HG02938 (cell line): ENCODE measurements around the gene XKR8.

Source experiments
- ATAC-seq: cut with Tn5 transposase; IDR thresholded peaks from one replicate; pipeline ENCODE4 v1.9.1; 2021; ENCODE audit warnings: mild to moderate bottlenecking, moderate library complexity; ENCODE audit not compliant: unreplicated experiment

The XKR8 gene

DNA sequence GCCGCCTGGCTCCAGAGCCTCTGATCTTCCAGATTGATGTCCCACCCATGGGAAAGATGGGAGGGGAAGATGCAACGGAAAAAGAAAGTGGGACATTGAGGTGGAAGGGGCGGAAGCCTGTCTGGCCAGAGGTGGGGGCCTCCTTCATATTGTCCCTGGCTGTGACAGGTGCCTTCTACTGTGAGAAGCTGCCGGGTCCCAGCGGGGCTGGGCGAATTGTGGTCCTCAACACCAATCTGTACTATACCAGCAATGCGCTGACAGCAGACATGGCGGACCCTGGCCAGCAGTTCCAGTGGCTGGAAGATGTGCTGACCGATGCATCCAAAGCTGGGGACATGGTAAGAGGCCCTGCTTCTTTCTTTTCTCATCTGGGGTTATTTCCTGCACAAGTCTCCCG is 5.6 kb upstream of the XKR8 start:
- ATAC-seq = no peak

DNA sequence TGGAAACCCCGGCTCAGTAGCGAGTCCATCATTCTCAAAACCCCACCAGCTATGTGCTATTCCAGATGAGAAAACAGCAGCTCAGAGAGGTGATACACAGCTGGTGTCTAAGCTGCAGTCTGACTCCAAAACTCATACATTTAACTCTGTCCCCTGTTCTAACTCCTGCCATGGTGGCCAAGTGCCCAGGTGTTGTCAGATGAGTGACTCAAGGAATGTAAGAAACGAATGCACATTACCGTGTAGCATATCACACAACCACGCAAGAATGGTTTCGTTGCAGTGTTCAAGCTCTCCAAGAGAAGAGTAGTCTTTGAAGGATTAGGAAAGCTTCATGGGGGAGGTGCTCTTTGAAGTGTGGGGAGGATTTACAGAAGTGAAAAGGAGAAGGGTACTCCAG is 4.7 kb upstream of the XKR8 start:
- no peak for ATAC-seq

DNA sequence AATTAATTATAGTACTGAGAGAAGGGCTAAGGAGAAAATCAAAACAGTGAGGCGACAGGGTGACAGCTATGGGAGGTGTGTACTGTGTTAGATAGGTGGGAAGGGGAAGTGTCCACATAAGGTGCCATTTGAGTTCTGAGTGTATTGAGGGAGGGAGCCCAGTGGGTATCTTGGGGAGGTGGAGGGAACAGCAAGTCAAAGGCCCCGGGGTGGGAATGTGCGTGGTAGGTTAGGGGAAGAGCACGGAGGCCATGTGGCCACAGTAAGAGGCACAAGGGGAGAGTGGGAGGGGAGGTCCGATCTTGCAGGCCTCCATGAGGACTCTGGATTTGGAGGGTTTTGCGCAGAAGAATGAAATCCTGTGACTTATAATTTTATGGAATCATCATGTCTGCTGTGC is 3.0 kb upstream of the XKR8 start:
- no peak for ATAC-seq

DNA sequence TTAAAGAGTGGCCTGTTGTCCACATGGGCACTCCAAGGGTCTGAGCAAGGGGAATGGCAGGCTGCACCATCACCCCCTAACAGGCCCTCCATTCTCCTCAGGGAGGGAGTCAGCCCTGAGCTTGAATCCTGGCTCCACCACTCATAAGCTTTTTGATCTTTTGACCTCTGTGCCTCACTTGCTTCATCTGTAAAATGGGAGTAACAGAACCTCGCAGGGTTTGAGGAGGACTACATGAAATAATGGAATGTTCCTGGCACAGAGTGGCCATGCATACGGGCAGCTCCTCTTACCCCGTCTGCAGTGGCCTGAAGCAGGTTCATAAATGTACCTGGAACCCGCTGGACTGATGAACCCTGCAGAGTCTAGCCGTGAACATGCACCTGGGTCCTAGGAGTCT is 2.1 kb upstream of the XKR8 start:
- no peak for ATAC-seq

DNA sequence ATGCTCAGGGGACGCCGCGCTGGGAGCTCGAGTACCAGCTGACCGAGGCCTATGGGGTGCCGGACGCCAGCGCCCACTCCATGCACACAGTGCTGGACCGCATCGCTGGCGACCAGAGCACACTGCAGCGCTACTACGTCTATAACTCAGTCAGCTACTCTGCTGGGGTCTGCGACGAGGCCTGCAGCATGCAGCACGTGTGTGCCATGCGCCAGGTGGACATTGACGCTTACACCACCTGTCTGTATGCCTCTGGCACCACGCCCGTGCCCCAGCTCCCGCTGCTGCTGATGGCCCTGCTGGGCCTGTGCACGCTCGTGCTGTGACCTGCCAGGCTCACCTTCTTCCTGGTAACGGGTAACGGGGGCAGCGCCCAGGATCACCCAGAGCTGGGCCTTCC is 1.3 kb upstream of the XKR8 start:
- no peak for ATAC-seq

DNA sequence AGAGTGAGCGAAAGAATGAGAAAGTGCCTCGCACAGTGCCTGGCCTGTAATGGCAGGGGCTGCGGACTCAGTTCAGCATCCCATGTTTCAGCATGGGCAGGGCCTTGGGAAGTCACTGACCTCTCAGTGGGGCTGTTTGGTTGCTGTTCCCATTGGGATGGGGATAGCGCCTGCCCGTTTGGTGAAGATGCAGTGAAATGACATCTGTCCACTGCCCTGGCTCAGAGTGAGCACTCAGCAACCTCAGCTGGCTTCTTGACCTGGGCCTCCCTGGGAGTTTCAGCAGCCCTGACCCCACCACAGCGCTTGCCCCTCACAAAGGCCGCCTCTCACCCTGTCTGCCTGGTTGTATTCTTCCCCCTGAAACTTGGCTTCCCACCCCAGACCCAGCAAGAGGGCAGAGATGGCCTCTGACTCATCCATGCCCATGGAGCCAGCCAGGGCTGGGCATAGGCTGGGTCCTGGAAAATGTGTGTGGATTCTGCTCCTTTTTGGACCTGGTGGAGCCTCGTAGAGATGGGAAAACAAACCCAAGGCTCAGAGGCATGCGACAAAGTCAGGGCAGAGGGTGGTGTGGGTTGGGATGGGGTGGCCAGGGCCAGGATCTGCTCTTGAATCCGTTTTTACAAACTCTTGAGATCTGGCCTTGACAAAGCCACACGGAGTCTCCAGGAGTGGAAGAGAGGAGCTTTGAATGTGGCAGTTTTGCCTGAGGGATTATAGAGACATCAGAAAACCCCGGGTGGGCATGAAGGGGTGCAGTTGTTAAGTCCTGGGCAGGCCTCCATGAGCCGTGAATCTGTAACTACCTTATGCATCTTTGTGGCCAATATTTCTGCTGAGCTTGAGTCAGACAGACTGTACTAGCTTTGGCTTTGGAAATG is 1.2 kb downstream of the XKR8 start:
- ATAC-seq = no peak

DNA sequence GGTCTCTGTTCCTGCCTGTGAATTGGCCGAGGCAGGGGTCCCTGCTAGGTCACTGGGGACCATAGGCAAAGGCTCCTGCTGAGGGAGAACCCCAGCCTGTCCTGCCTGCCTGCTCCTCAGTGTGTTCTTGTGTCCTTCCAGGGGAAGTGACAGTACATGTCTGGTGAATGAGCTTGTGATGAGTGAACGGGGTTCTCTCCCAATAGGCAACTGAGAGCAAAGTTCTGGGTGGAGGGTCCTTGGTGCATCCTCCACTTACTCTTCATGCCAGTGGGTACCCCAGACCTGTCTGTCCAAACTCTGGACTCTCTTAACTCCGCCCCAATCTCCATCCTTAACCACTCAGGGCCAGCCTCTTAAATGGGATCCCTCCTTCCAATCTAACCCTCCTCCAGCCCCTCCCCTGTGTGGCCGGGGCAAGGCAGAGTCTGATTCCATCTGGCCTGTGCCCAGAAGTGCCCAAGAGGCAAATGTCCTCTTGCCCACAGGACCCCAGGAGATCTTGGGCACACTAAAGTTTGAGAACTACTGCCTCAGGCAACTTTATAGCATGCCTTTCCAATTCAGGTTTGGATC is 2.0 kb downstream of the XKR8 start:
- no peak for ATAC-seq

DNA sequence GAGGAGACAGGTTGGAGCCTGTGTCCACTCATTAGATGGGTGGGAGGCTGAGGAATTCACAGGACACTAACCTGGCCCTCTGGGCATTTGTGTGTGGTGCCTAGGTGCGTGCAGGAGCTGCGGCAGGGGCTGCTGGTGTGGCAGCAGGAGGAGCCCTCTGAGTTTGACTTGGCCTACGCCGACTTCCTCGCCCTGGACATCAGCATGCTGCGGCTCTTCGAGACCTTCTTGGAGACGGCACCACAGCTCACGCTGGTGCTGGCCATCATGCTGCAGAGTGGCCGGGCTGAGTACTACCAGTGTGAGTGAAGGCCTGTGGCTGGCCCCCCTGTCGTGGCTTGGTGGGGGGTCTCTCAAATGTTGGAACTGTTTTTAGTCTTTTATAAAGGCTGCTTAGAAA is 3.6 kb downstream of the XKR8 start:
- ATAC-seq = no peak

DNA sequence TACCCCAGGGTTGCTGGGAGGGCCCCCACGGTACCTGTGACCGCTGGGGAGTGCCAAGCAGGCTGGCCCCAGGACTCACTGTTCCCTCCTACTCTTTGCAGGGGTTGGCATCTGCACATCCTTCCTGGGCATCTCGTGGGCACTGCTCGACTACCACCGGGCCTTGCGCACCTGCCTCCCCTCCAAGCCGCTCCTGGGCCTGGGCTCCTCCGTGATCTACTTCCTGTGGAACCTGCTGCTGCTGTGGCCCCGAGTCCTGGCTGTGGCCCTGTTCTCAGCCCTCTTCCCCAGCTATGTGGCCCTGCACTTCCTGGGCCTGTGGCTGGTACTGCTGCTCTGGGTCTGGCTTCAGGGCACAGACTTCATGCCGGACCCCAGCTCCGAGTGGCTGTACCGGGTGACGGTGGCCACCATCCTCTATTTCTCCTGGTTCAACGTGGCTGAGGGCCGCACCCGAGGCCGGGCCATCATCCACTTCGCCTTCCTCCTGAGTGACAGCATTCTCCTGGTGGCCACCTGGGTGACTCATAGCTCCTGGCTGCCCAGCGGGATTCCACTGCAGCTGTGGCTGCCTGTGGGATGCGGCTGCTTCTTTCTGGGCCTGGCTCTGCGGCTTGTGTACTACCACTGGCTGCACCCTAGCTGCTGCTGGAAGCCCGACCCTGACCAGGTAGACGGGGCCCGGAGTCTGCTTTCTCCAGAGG is 6.8 kb downstream of the XKR8 start:
- no peak for ATAC-seq

DNA sequence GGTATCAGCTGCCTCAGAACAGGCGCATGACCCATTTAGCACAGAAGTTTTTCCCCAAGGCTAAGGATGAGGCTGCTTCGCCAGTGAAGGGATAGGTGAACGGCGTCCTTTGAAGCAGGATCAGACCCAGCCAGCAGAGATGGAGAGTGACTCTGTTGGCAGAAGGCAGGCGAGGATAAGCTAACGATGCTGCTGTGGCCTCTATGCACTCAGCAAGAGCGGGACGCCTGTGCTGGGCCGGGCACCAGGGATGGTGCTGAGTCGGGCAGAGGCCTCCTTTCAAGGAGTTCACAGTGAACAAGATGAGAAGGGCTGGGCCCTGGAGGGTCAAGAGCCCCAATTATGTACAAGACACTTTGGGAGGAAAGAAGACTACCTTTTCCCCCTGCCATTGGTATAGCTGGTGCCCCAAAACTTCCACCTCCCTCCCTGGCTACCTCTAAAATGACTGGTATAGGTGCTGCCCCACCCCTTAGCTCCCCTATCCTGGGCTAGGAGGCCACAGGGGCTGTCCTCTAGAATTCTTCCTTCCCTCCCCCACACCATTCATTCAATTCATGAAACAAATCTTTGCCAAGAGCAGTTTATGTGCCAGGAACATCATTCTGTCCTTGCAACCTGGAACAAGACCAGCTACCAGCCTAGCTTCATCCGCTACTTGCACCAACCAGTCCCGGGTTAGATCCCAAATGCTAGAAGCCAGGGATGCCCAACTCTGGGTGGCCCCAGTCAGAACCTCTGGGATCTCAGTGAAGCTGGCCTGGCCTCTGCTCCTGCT is 7.5 kb downstream of the XKR8 start:
- no peak for ATAC-seq

DNA sequence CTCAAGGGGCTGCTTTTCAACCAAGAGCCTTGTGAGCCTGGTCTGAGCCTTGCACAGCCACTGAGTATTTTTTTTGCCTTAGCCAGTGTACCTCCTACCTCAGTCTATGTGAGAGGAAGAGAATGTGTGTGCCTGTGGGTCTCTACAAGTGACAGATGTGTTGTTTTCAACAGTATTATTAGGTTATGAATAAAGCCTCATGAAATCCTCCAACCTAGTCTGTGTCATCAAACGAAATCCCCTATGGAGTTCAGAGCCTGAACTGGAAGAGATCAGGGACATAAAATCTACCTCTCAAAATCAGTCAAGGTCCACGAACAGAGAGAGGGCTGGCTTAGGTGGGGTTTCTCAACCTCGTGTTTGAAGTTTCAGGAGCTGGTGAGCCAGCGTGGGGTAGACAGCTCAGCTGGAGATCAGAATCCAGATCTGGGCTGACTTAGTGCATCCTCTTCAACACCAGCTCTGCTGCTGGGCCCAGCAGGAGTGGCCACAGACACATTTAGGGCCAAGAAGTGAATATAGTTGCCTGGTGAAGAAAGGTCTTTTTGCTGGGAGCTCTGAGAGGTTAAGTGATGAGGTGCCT is 8.2 kb downstream of the XKR8 start:
- no peak for ATAC-seq

DNA sequence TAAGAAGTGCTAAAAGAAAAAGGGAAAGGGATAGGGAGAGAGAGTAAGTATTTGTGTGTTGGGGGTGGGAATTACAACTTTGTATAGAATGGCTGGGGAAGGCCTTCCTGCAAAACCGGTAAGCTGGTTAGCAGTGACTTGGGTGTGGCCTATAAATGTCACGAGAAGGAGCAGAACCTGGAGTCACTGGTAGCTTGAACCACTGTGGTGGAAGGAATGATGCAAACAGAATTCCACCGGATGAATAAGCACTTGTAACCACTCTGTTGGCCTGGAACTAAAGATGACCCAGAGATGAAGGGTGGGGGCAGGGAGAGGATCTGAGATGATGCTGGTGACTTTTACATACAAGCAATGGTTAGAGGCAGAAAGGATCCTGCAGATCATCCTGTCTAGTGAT is 8.9 kb downstream of the XKR8 start:
- no peak for ATAC-seq

DNA sequence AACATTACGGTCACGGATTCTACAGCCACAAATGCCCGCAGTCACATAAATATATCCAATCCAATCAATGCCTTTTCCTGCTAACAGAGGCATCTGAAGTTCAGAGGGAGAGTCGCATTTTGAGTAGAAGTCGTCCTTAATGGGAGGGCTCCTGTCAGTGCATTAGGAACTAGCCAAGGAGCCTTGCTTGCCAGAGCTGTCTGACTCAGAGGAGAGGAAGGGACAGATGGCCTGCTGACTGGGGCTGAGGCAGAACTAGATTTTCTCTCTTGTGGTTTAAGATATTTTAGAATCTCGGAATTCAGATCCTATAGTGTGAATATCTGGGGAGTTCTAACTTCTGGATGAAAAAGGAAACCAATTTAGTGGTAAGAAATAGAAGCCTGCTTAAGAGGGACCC is 10.6 kb downstream of the XKR8 start:
- no peak for ATAC-seq

DNA sequence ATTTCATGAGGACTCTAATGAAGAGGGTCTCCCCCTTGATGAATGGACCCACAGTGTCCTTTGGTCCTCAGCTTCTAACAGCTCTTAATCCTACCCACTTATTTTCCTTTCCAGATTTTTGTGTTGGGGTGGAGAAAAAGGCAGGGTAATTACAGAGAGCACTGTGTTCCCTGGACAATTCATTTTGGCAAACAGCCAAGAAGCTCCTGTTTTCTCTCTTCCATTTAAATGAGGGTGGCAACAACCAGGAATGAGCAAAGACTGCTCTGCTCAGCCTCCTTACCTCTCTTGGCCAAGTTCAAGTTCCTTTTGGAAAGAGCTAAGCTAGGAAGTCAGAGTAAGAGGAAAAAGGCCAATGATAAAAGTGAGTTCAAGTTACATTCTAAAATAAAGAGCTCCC is 11.9 kb downstream of the XKR8 start:
- ATAC-seq = no peak

DNA sequence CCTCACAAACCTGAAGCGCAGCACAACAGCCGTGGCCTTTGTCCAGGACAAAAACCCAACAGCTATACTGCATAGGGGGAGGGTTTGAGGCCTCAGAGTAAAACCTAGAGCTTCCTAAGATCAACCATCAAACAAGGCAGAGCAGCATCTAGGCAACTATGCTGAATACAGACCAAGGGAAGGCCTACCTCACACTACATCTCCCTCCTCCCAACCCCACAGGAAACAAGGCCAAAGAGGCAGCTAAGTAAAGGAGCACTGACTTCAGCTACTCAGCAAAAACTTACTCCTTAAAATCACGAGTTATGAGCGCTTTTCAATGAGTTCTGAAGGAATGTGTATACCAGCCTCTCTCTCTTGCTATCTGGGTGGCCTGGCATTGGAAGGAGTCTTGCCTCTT is 12.4 kb downstream of the XKR8 start:
- ATAC-seq = no peak

DNA sequence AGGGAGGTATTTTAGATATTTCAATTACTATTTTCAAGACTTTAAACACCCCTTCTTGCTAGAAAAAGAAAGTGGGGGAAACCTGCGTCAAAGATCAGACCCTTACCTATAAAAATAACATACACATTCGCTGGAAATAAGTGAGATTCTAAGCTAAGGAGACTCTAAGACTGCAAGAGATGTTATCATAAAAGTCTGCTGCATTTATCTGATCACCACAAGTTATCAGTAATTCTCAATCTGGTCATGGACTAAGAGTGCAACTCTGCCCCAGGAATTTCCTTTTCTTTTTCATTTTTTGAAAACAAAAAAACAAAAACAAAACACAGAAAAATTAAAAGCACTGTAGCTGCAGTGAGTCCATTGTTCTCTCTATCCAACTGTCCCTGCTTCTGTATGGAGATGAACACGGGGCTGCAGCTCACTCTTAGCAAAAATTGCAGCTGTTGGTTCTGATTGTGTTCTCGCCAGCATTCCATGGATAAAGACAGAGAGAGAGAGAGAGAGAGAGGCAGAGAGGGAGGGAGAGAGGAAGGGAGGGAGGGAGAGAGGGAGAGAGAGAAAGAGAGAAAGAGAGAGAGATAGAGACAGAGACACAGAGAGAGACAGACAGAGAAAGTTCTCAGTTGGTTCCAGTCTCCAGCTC is 14.1 kb downstream of the XKR8 start:
- ATAC-seq = no peak

DNA sequence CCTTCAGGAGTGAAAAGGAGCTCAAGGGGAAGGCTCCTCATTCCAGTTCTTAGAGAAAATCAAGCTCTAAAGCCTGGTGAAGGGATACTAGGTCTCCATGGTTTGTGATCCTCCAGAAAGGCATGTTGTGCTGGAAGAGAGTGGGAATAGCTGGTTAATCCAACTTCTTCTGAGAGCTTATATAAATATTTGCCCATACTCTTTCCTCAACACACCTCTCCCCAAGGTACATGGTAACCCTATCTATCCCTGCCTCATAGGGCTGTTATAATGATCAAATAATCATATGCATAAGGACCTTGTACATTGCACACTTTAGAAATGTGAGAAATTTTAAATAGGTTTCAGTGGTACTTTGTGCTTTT is 14.6 kb downstream of the XKR8 start:
- ATAC-seq = no peak

DNA sequence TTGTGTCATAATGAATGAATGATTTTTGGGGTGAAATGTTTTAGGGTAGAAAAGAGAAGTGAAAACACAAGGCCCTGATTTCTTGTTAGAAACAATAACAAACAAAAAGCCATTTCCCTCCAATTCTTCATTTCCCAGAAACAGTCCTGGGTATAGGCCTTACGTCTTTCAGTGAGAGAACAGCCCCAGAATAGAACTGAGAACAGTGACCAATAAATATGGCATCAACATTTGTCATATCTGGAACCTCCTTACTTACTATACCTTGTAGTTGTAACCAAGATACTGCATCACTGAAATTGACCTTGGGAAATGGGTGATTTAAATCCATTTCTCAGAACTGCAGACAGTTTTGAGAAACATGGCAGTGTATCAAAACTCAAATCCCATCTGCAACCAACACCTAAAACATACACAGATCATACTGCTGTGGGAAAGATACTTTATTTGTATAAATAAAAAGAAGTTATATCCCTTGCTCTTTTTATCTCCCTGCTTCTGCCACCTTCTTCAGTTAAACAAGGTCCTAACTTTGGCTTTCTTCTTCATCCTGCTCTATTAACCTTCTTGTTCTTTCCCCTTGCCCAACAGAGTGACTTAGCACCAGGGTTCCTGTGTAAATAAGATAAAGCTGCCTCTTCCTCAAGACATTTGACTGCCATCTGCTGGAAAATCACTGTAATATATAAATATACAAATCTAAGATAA is 19.5 kb downstream of the XKR8 start:
- no peak for ATAC-seq

DNA sequence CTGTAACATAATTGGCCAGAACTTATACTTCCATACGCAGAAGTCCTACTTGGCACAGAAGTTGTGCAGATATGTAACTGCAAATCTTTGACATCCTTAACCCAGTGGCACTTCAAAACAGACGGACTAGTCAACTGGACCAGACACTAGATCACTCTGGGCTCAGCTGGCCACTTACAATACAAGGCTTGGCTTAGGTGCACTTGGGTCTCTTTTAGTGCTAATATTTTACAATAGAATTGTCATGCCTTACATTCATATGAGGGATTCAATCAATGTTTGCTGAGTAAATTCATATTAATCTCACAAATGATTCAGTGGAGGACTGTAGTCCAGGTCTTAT is 20.1 kb downstream of the XKR8 start:
- no peak for ATAC-seq

DNA sequence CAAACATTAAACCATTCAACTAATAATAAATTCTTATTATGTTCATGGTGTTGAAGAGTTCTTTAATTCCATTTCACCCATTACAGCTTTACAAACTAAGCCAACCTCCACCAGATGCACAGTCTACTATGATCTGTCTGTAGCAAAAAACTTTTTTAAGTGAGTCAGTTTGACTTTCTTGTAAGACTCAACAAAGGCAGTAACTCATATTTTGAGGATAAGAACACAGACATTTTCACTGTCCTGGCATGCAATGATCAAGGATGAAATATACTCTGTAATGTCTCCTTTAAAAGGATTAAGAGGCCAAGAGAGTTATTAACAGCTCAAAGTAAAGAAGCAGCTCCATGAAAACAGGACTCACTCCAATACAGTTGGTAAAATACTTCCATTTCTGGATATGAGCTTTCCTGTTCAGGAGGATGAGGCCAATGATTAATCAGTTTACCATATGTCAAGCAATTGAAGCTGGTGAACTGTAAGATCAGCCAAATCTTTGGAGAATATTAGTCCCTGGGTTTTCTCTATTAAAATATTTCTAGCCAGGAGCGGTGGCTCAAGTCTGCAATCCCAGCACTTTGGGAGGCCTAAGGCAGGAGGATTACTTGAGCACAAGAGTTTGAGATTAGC is 20.6 kb downstream of the XKR8 start:
- no peak for ATAC-seq
